ENCODE results near the gene MGLL. TPM values are rescaled to one million over a fixed set of nuclear protein-coding genes. Genes with fewer than 3 reads are reported as not detected.

The MGLL gene
- total RNA-seq, 1 donor from 2014 or later: 0.97 TPM

- DNase-seq (ENCODE audit: low spot score): no peak
- Mint-ChIP-seq H3K27me3 (ENCODE audit: unreplicated experiment) (peaks cover 5% of the 10 kb centered on the region), H3K27ac (ENCODE audit: unreplicated experiment) (peak overlapping the region; percentile 30), H3K36me3 (ENCODE audit: low read depth, unreplicated experiment) (no peaks in the 10 kb centered on the region), H3K9me3 (ENCODE audit: unreplicated experiment) (no peaks in the 10 kb centered on the region), H3K4me3 (ENCODE audit: unreplicated experiment) (no peak overlapping the region), H3K4me1 (ENCODE audit: unreplicated experiment) (peaks cover 15% of the 10 kb centered on the region)
- no peak for TF ChIP-seq CTCF (IDR thresholded peaks at IDR 0.05; ENCODE audit: unreplicated experiment)
Measured at GRCh38 chr3:127735767-127736693, 86.3 kb downstream of the MGLL start.

DNA sequence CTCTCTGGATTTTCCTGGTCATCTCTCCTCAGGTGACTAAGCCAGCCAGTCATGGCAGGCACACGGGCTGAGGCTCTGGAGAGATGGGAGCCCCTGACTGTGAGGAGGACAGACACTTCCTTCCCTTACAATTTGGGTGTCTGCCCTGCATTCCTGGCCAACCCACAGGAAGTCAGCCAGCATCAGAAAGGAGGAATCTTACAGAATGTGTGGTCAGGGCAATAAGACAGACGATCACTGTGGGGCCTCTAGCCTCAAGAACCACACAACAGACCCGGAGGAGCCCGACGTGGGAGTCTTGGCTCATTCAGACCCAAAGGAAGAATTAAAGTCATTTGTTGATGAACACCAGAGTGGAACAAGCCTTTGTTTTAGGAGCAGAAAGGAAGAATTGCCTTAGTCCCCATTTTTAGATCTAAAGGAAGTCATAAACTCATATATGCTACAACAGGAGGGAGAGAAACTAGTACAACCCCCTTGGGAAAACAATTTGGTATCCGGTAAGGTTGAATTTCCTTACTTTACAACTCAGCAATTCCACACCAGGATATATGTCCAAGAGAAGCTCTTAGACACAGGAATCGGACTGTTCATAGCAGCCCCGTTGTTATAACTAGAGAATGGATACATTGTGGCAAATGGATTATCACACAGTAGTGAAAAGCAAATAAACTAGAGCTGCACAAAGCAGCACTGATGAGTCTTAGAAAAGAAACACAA, 87.4 kb downstream of the MGLL start:
- H3K4me3 Mint-ChIP-seq (ENCODE audit: unreplicated experiment): no peak overlapping the region
- H3K27me3 Mint-ChIP-seq (ENCODE audit: unreplicated experiment): peaks cover 5% of the 10 kb centered on the region
- H3K4me1 Mint-ChIP-seq (ENCODE audit: unreplicated experiment): peaks cover 15% of the 10 kb centered on the region
- TF ChIP-seq CTCF (IDR thresholded peaks at IDR 0.05; ENCODE audit: unreplicated experiment): no peak
- no peak for DNase-seq (ENCODE audit: low spot score)
- no peaks in the 10 kb centered on the region for H3K36me3 Mint-ChIP-seq (ENCODE audit: low read depth, unreplicated experiment)
- no peaks in the 10 kb centered on the region for H3K9me3 Mint-ChIP-seq (ENCODE audit: unreplicated experiment)
- H3K27ac Mint-ChIP-seq (ENCODE audit: unreplicated experiment): no peak overlapping the region

DNA sequence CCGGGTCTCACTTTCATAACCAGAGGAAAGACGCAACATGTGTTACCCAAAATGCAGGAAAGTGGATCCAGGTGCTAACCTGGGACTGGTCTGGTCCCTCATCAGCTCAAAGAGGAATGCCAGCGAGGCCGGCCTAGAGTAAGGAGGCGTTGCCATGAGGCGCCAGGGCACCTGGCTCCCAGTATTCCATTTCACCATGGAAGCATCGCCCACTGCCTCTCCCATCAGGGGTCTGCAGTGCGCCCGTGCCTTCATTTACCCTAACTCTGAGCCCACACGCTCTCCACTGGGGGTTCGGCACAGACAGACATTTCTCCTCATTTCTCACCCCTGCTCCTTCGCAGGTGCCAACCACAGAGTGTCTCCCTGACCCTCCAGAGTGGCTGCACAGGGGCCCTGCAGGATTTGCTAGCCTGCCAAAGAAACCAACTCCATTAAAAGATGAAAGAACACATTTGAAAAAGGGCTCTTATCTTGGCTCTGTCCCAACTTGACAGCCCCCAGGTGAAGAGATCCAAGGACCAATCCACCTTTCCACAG, 88.1 kb downstream of the MGLL start:
- no peak for TF ChIP-seq CTCF (IDR thresholded peaks at IDR 0.05; ENCODE audit: unreplicated experiment)
- H3K4me3 Mint-ChIP-seq (ENCODE audit: unreplicated experiment): no peak overlapping the region
- no peak for DNase-seq (ENCODE audit: low spot score)
- peaks cover 5% of the 10 kb centered on the region for H3K27me3 Mint-ChIP-seq (ENCODE audit: unreplicated experiment)
- no peak overlapping the region for H3K27ac Mint-ChIP-seq (ENCODE audit: unreplicated experiment)
- peaks cover 15% of the 10 kb centered on the region for H3K4me1 Mint-ChIP-seq (ENCODE audit: unreplicated experiment)
- no peaks in the 10 kb centered on the region for H3K36me3 Mint-ChIP-seq (ENCODE audit: low read depth, unreplicated experiment)
- H3K9me3 Mint-ChIP-seq (ENCODE audit: unreplicated experiment): no peaks in the 10 kb centered on the region

DNA sequence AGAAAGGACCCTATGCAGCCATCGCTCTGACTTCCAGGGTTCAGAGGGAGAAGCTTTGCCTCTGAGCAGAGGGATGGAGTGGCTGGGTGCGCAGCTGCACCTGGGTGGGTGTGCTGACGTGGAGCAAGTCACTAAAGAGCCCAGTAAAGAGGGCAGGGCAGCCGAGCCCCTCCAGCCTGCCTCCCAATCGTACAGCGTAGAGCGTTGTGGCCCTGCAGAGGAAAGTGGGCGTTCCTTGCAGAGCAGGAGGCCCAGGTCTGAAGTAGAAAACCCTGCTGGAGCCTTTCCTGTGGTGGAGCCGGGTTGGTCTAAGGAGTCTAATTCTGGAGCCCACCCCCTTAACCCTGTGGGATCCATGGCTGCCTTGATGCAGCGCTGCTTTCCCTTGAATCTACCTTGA, 88.5 kb downstream of the MGLL start:
- Mint-ChIP-seq H3K36me3 (ENCODE audit: low read depth, unreplicated experiment) (no peaks in the 10 kb centered on the region), H3K27ac (ENCODE audit: unreplicated experiment) (no peak overlapping the region), H3K4me3 (ENCODE audit: unreplicated experiment) (no peak overlapping the region), H3K27me3 (ENCODE audit: unreplicated experiment) (peaks cover 5% of the 10 kb centered on the region), H3K4me1 (ENCODE audit: unreplicated experiment) (peaks cover 15% of the 10 kb centered on the region), H3K9me3 (ENCODE audit: unreplicated experiment) (no peaks in the 10 kb centered on the region)
- DNase-seq (ENCODE audit: low spot score): no peak
- no peak for TF ChIP-seq CTCF (IDR thresholded peaks at IDR 0.05; ENCODE audit: unreplicated experiment)
